ENCODE results near the gene EME2.

The EME2 gene

DNA sequence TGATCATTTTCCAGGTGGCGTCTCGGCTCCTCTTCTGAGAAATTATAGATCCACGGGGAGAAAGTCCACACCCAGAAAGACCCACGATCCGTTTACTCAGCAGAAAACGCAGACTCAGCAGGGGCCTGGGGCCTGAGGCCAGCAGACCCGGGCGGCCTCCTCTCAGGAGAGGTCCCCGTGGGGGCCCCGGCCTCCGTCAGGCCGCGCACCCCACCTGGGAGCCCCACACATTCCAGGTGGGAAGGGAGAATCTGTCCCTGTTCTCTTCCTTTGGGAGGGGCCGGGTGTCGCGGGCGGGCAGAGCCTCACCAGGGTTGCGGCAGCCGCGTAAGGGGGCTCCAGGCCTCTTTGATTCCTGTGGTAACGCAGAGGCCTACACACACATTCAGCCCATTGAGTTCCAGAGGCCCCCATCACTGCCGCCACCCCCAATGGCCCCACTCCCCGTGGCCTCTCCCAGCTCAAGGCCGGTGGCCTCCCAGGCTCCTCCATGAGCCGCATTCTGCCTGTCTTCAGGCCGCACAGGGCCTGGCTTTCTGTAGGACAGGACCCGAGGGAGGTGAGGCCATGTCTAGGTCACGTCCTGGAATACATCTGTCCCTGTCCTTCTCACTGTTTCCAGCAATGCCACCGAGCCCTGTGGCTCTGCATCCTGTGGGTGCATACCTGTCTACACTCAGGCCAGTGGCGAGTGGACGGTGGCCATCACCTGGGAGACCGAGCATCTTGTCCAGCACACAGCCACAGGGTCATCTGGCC lies 22.5 kb downstream of the EME2 start:
- no peak for TF ChIP-seq EP300 (IDR thresholded peaks at IDR 0.05; ENCODE audit: borderline replicate concordance)

DNA sequence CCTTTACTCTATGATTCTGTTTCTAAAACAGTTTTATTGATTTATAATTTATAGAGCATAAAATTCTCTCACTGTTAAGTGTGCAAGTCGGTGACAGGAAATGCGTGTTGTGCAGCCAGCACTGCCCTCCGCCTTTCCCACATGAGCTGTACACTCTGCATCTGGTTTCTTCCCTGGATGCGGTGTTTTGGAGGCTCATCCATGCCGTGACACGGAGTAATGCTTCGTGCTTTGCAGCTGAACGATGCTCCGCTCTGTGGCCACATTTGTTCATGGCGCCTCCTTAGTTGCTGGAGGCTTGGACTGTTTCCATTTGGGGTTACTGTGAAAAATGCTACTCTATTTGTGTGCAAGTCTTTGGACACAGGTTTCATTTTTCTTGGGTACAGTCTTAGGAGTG lies 28.1 kb downstream of the EME2 start:
- TF ChIP-seq NFIC (IDR thresholded peaks at IDR 0.05) (no peak), TCF12 (IDR thresholded peaks at IDR 0.05; ENCODE audit: low read depth) (no peak), EGR1 (IDR thresholded peaks at IDR 0.05) (no peak), CREB1 (IDR thresholded peaks at IDR 0.05; ENCODE audit: low read depth) (no peak), RAD21 (IDR thresholded peaks at IDR 0.05; ENCODE audit: low read depth) (no peak), EP300 (IDR thresholded peaks at IDR 0.05; ENCODE audit: borderline replicate concordance) (no peak), TAF1 (IDR thresholded peaks at IDR 0.05; ENCODE audit: low read depth) (no peak), YY1 (IDR thresholded peaks at IDR 0.05; ENCODE audit: low read depth) (no peak), FOXM1 (IDR thresholded peaks at IDR 0.05; ENCODE audit: borderline replicate concordance, low read depth) (no peak), TEAD4 (IDR thresholded peaks at IDR 0.05) (no peak), ZBTB7A (IDR thresholded peaks at IDR 0.05; ENCODE audit: low read depth) (no peak)

DNA sequence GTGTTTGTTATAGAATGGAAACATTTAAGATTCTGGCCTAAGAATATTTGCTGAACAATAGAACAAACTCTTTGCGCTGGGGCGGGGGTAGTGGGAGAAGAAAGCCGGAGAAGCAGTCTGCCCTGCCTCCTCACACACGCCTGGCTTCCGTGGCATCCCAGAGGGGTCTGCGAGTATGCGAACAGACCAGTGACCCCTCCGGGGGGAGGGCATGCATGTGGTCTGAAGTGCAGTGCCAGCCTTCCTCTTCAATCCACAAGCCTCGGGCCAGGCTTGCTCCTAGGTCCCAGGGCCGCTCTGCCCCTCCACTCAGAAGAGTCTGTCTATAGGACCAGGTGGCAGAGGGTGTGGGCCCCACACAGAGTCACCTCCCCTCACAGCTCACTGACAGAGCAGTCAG lies 35.0 kb downstream of the EME2 start:
- TF ChIP-seq CREB1 (IDR thresholded peaks at IDR 0.05; ENCODE audit: low read depth) (no peak), YY1 (IDR thresholded peaks at IDR 0.05; ENCODE audit: low read depth) (no peak), FOXM1 (IDR thresholded peaks at IDR 0.05; ENCODE audit: borderline replicate concordance, low read depth) (no peak), RAD21 (IDR thresholded peaks at IDR 0.05; ENCODE audit: low read depth) (no peak), TEAD4 (IDR thresholded peaks at IDR 0.05) (no peak), ZBTB7A (IDR thresholded peaks at IDR 0.05; ENCODE audit: low read depth) (no peak)
- TF ChIP-seq, protein P1, sequence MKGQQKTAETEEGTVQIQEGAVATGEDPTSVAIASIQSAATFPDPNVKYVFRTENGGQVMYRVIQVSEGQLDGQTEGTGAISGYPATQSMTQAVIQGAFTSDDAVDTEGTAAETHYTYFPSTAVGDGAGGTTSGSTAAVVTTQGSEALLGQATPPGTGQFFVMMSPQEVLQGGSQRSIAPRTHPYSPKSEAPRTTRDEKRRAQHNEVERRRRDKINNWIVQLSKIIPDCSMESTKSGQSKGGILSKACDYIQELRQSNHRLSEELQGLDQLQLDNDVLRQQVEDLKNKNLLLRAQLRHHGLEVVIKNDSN (IDR thresholded peaks at IDR 0.05), result no peak

DNA sequence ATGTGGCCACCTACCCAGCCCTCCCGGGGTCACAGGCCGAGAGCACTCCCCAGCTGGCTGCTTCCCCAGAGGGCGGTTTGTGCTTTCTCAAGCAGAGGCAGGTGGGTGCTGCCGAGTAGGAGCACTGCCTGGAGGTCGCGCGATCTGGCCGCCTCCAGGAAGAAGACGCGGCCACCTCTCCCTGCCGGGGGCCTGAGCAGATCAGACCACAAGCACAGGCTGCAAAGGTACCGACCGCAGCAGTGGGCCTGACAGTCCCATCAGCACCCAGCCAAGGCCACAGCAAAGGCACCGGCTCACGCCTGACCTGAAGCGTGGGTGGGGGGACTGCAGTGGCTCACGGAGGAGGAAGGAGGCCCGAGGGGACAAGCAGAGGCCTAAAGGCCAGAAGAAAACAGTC lies 36.1 kb downstream of the EME2 start:
- no peak for TF ChIP-seq EP300 (IDR thresholded peaks at IDR 0.05; ENCODE audit: borderline replicate concordance)
- TF ChIP-seq FOXM1 (IDR thresholded peaks at IDR 0.05; ENCODE audit: borderline replicate concordance, low read depth), result no peak
- TF ChIP-seq, protein P2, sequence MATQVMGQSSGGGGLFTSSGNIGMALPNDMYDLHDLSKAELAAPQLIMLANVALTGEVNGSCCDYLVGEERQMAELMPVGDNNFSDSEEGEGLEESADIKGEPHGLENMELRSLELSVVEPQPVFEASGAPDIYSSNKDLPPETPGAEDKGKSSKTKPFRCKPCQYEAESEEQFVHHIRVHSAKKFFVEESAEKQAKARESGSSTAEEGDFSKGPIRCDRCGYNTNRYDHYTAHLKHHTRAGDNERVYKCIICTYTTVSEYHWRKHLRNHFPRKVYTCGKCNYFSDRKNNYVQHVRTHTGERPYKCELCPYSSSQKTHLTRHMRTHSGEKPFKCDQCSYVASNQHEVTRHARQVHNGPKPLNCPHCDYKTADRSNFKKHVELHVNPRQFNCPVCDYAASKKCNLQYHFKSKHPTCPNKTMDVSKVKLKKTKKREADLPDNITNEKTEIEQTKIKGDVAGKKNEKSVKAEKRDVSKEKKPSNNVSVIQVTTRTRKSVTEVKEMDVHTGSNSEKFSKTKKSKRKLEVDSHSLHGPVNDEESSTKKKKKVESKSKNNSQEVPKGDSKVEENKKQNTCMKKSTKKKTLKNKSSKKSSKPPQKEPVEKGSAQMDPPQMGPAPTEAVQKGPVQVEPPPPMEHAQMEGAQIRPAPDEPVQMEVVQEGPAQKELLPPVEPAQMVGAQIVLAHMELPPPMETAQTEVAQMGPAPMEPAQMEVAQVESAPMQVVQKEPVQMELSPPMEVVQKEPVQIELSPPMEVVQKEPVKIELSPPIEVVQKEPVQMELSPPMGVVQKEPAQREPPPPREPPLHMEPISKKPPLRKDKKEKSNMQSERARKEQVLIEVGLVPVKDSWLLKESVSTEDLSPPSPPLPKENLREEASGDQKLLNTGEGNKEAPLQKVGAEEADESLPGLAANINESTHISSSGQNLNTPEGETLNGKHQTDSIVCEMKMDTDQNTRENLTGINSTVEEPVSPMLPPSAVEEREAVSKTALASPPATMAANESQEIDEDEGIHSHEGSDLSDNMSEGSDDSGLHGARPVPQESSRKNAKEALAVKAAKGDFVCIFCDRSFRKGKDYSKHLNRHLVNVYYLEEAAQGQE (IDR thresholded peaks at IDR 0.05; ENCODE audit: low read depth), result no peak
- TF ChIP-seq EGR1 (IDR thresholded peaks at IDR 0.05), result no peak
- TF ChIP-seq RAD21 (IDR thresholded peaks at IDR 0.05; ENCODE audit: low read depth), result no peak
- TF ChIP-seq ZBTB7A (IDR thresholded peaks at IDR 0.05; ENCODE audit: low read depth), result no peak
- no peak for TF ChIP-seq CEBPB (IDR thresholded peaks at IDR 0.05)
- no peak for TF ChIP-seq YY1 (IDR thresholded peaks at IDR 0.05; ENCODE audit: low read depth)
- no peak for TF ChIP-seq TAF1 (IDR thresholded peaks at IDR 0.05; ENCODE audit: low read depth)
- TF ChIP-seq NFIC (IDR thresholded peaks at IDR 0.05), result no peak
- TF ChIP-seq, protein P1 (IDR thresholded peaks at IDR 0.05), result no peak
- TF ChIP-seq TCF12 (IDR thresholded peaks at IDR 0.05; ENCODE audit: low read depth), result no peak
- no peak for TF ChIP-seq TEAD4 (IDR thresholded peaks at IDR 0.05)
- TF ChIP-seq CREB1 (IDR thresholded peaks at IDR 0.05; ENCODE audit: low read depth), result no peak
- TF ChIP-seq, protein P3, sequence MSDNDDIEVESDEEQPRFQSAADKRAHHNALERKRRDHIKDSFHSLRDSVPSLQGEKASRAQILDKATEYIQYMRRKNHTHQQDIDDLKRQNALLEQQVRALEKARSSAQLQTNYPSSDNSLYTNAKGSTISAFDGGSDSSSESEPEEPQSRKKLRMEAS (IDR thresholded peaks at IDR 0.05), result no peak

DNA sequence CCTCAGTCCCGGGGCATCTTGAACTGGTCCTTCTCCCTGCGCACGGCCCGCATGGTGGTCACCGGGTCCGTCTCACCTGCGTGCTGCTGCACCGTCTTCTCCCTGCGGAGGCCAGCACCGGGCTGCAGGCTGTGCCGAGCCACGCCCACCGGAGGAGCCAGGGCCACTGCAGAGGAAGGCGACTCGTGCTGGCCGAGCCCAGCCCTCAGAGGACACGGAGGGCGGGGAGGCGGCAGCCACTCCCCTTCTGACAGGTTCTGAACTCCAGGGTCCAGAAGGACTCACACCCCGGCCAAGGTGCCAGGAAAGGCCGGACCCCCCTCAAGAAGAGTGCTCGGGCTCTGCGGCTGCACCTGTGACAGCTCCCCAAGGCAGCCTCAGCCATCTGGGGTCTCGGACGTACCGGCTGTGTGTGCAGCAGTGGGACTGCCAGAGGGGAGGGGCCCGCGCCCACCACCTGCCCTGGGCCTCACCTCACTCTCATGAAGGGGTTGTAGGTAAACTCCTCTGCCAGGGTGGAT lies 36.7 kb downstream of the EME2 start:
- TF ChIP-seq TCF12 (IDR thresholded peaks at IDR 0.05; ENCODE audit: low read depth), result no peak
- TF ChIP-seq, protein P2 (IDR thresholded peaks at IDR 0.05; ENCODE audit: low read depth), result no peak
- no peak for TF ChIP-seq YY1 (IDR thresholded peaks at IDR 0.05; ENCODE audit: low read depth)
- TF ChIP-seq, protein P3 (IDR thresholded peaks at IDR 0.05), result no peak
- no peak for TF ChIP-seq CREB1 (IDR thresholded peaks at IDR 0.05; ENCODE audit: low read depth)

DNA sequence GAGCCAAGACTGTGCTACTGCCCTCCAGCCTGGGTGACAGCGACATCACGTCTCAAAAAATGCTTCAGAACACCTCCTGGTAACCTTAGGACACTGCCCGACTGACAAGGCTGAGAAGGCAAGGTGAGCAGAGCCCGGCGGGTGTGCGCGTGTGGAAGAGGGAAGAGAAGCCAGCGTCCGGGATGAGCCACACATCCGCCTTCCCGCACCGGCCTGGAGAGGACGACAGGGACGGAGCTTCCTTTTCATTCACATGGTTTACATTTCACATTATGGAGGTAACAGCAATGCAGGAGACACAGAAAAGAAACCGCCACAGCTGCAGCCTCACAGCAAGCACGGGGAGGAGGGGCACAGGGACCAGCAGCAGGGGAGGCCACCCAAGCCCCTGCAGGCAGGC lies 37.5 kb downstream of the EME2 start:
- TF ChIP-seq TEAD4 (IDR thresholded peaks at IDR 0.05) (no peak), FOXM1 (IDR thresholded peaks at IDR 0.05; ENCODE audit: borderline replicate concordance, low read depth) (no peak), YY1 (IDR thresholded peaks at IDR 0.05; ENCODE audit: low read depth) (no peak), TCF12 (IDR thresholded peaks at IDR 0.05; ENCODE audit: low read depth) (no peak), EP300 (IDR thresholded peaks at IDR 0.05; ENCODE audit: borderline replicate concordance) (no peak), EGR1 (IDR thresholded peaks at IDR 0.05) (no peak), RAD21 (IDR thresholded peaks at IDR 0.05; ENCODE audit: low read depth) (no peak), ZBTB7A (IDR thresholded peaks at IDR 0.05; ENCODE audit: low read depth) (no peak), NFIC (IDR thresholded peaks at IDR 0.05) (no peak), TAF1 (IDR thresholded peaks at IDR 0.05; ENCODE audit: low read depth) (no peak), CEBPB (IDR thresholded peaks at IDR 0.05) (no peak), CREB1 (IDR thresholded peaks at IDR 0.05; ENCODE audit: low read depth) (no peak)
- TF ChIP-seq, protein P3 (IDR thresholded peaks at IDR 0.05), result no peak
- TF ChIP-seq, protein P1 (IDR thresholded peaks at IDR 0.05), result no peak
- TF ChIP-seq, protein P2 (IDR thresholded peaks at IDR 0.05; ENCODE audit: low read depth), result no peak

Measured in Ishikawa (cell line).